Heart right ventricle (tissue), 16 donors: ENCODE data around the gene RASAL2. TPM values are rescaled to one million over a fixed set of nuclear protein-coding genes. Genes with fewer than 3 reads are reported as not detected.
"Not testable (repeated sequence)": the region's sequence is repeated elsewhere in the genome, so short reads cannot be mapped to it uniquely, and the experiment has no call there.

Experiments
- ATAC-seq, 8 donors: fragments of 200-7000 bp; cut with Tn5 transposase; one replicate each; pipeline ENCODE4 v1.9.1; 2020; ENCODE audit warnings: mild to moderate bottlenecking in 8 of 8, moderate library complexity in 8 of 8, moderate number of reproducible peaks in 1 of 8
- DNase-seq, 2 donors: peaks; one replicate each; pipeline ENCODE4 v3.0.0-alpha.2; 2020
- H3K27ac ChIP-seq, 10 donors: fragments of 200-600 bp; sonication (generic) in 2 of 10; one replicate each; pipeline versions ENCODE4 v1.5.0 to v1.8.0; 2020 to 2022; ENCODE audit warnings: mild to moderate bottlenecking in 3 of 10
- H3K27me3 ChIP-seq, 7 donors: fragments of 200-600 bp; one replicate each; pipeline ENCODE4 v1.8.0; 2021 to 2022; ENCODE audit warnings: mild to moderate bottlenecking in 2 of 7
- H3K36me3 ChIP-seq, 9 donors: fragments of 200-600 bp; sonication (generic) in 1 of 9; one replicate each; pipeline versions ENCODE4 v1.5.0 to v1.8.0; 2020 to 2022; ENCODE audit warnings: mild to moderate bottlenecking in 2 of 9
- H3K4me1 ChIP-seq, 9 donors: fragments of 200-600 bp; sonication (generic) in 1 of 9; one replicate each; pipeline versions ENCODE4 v1.5.0 to v1.8.0; 2020 to 2022; ENCODE audit warnings: mild to moderate bottlenecking in 4 of 9
- H3K4me3 ChIP-seq, 10 donors: fragments of 200-600 bp; sonication (generic) in 2 of 10; one replicate each; pipeline versions ENCODE4 v1.5.0 to v1.8.0; 2020 to 2022; ENCODE audit warnings: mild to moderate bottlenecking in 7 of 10, moderate library complexity in 2 of 10
- H3K9me3 ChIP-seq, 11 donors: fragments of 200-600 bp in 10 of 11; sonication (generic) in 2 of 11; one replicate each; pipeline versions ENCODE4 v1.5.0 to v1.8.0; 2013 to 2022; ENCODE audit warnings: mild to moderate bottlenecking in 2 of 11, control low read depth in 1 of 11, moderate library complexity in 1 of 11
- WGBS, 2 donors: extraction: QIAGEN DNeasy Blood & Tissue Kit; methylation state at CpG; one replicate each; pipeline ENCODE4 v1.1.7; 2013; ENCODE audit warnings: inconsistent platforms in 1 of 2; 5-methylcytosine and 5-hydroxymethylcytosine counted together
- intact Hi-C, 10 donors: fragments of 100-400 bp; cut with DNase I; formaldehyde crosslinking; loops; one replicate each; pipeline versions ENCODE4 v1.11.1 to v1.14.2; 2022
- polyA plus RNA-seq, 2 donors: library from polyadenylated mRNA; stranded (reverse); fragments of 200-250 nt; gene quantifications; one replicate each; pipeline ENCODE4 v1.2.3, GENCODE V29; 2013
- total RNA-seq, 10 donors: library from RNA; stranded (reverse); fragmentation: NEBNext Ultra II Directional in 3 of 10; extraction: Animal tissue kit (Norgen Biotek cat#: 25700) in 3 of 10; gene quantifications; one replicate each; pipeline versions ENCODE4 v1.2.1 to v1.2.4, GENCODE V29; 2021 to 2023
- TF ChIP-seq, protein P1 (sequence below), 9 donors: fragments of 200-600 bp; sonication (generic) in 2 of 9; IDR thresholded peaks; one replicate each; pipeline versions ENCODE4 v1.5.0 to v1.8.0; 2021 to 2022; ENCODE audit warnings: antibody characterized with exemption in 9 of 9, mild to moderate bottlenecking in 5 of 9, moderate library complexity in 1 of 9
- donor health status: Arrhythmogenic right ventricular cardiomyopathy.
- donor health status: ischemic (EF 13 %, LVEDD 7.1; RV severe dilation, severe dysfunction).
- donor health status: healthy with polysubstance abuse.
- donor health status: DM: no; HTN: yes; CAD: no.
- donor health status: DM: no; HTN: no; CAD: no.
- donor health status: ischemic (EF 25% LVEDD 6.9; RV normal size, moderate dysfunction).
- donor health status: ischemic (EF 25% LVEDD 5.7; RV mildly dilated, moderate dysfunction).
- donor health status: healthy.
- donor health status: DM: yes; HTN: yes; CAD: no.
- donor health status: Ischemic cardiomyopathy.
- donor health status: ischemic (EF 35%, LVEDD 5.7; RV mildly dilated, moderate dysfunction).
- donor health status: nonischemic (EF 11% LVEDD 7.7; RV severe dilation, severe dysfunction).
- donor health status: DM: yes; HTN: yes; CAD: no.
- donor health status: PGD.
- donor health status: ischemic (EF 29% LVEDD 5.4; RV normal size, mild dysfunction).
- donor health status: nonischemic (EF 23%, LVEDD 6.1; RV moderate dilation, normal function).

RASAL2 gene
- total and polyA plus RNA-seq, 12 donors, result 3.5 to 59.8 (median 36.2) TPM

DNA sequence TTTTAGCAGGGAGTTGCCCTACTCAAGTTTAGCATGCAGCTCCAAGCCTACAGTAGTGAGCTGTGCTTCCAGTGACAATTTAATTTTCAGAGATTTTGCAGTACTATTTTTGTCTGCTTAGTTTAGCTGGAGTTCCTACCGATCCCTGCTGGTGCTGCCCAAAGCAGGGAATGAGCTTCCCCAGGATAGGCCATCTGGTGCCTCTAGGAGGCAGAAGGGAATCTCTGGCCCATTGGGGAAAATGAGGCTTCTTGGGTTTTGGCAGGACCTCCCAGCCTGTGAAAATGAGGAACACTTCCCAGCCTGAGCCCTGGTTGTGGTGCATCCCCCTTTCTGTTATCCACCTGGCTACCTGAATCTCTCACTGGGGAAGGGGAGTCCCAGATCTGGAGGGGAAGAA, 149.2 kb downstream of the RASAL2 start:
- Histone ChIP-seq H3K4me3 (no peak overlapping the region), H3K9me3 (peaks cover 0 to 21% (median 8%) of the 10 kb centered on the region in 11 donors), H3K4me1 (peaks cover 0 to 19% (median 12%) of the 10 kb centered on the region in 9 donors), H3K27ac (no peak overlapping the region), H3K36me3 (no peaks in the 10 kb centered on the region), H3K27me3 (no peaks in the 10 kb centered on the region)
- intact Hi-C loops, result no loop called here
- TF ChIP-seq, protein P1, sequence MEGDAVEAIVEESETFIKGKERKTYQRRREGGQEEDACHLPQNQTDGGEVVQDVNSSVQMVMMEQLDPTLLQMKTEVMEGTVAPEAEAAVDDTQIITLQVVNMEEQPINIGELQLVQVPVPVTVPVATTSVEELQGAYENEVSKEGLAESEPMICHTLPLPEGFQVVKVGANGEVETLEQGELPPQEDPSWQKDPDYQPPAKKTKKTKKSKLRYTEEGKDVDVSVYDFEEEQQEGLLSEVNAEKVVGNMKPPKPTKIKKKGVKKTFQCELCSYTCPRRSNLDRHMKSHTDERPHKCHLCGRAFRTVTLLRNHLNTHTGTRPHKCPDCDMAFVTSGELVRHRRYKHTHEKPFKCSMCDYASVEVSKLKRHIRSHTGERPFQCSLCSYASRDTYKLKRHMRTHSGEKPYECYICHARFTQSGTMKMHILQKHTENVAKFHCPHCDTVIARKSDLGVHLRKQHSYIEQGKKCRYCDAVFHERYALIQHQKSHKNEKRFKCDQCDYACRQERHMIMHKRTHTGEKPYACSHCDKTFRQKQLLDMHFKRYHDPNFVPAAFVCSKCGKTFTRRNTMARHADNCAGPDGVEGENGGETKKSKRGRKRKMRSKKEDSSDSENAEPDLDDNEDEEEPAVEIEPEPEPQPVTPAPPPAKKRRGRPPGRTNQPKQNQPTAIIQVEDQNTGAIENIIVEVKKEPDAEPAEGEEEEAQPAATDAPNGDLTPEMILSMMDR (IDR thresholded peaks at IDR 0.05), result no peak
- 52 to 54% methylated on average over 1 of the region's 1 CpG for WGBS, 2 donors
- no peak for ATAC-seq
- DNase-seq, result no peak

DNA sequence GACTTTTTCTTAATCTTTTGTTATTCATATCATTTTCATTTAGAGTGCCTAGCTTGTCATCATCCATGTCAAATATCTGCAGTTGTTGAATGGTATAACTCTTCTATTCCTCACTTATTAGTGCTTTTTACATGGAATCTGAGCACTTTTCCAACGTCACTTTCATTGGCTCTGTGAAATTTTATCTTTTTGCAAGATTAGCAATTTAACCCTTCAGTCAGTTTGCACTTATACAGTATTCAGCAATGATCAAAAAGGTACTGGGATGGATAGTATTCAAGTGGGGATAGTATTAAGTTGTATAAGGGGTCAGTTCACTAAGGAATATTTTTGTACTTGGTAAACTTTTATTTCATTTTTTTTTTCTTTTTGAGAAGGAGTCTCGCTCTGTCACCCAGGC, 150.0 kb downstream of the RASAL2 start:
- Histone ChIP-seq H3K4me1 (peaks cover 0 to 13% (median 5%) of the 10 kb centered on the region in 9 donors), H3K27me3 (no peaks in the 10 kb centered on the region), H3K27ac (no peak overlapping the region), H3K4me3 (no peak overlapping the region), H3K36me3 (no peaks in the 10 kb centered on the region), H3K9me3 (peaks cover 0 to 29% (median 15%) of the 10 kb centered on the region in 11 donors)
- no peak for ATAC-seq
- intact Hi-C loops, result no loop called here
- DNase-seq, result no peak
- 75 to 78% methylated on average over 2 of the region's 2 CpGs for WGBS, 2 donors
- TF ChIP-seq, protein P1 (IDR thresholded peaks at IDR 0.05), result no peak

DNA sequence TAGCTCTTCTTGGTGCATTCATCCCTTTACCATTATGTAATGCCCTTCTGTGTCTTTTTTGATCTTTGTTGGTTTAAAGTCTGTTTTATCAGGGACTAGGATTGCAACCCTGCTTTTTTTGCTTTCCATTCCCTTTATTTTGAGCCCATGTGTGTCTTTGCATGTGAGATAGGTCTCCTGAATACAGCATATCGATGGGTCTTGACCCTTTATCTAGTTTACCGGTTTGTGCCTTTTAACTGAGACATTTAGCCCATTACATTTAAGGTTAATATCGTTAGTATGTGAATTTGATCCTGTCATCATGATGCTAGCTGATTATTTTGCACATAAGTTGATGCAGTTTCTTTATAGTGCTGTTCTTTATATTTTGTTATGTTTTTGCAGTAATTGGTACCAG, 154.4 kb downstream of the RASAL2 start:
- H3K27ac ChIP-seq, H3K27me3 ChIP-seq, intact Hi-C loops, DNase-seq, H3K4me3 ChIP-seq, H3K4me1 ChIP-seq, ATAC-seq, H3K36me3 ChIP-seq: not testable (repeated sequence)
- peaks cover 0 to 39% (median 20%) of the 10 kb centered on the region in 11 donors for H3K9me3 ChIP-seq
- 98 to 99% methylated on average over 3 of the region's 3 CpGs for WGBS, 2 donors

DNA sequence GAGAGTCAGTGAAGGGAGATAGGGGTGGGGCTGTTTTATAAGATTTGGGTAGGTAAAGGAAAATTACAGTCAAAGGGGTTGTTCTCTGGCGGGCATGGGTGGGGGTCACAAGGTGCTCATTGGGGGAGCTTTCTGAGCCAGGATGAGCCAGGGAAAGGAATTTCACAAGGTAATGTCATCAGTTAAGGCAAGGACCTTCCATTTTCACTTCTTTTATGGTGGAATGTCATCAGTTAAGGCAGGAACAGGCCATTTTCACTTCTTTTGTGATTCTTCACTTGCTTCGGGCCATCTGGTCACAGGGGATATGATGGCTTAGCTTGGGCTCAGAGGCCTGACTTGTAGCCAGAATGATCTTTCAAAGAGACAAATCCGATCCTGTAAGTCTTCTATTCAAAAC, 159.7 kb downstream of the RASAL2 start:
- H3K36me3 ChIP-seq, DNase-seq, ATAC-seq, H3K27ac ChIP-seq, intact Hi-C loops, H3K27me3 ChIP-seq, H3K4me1 ChIP-seq, H3K4me3 ChIP-seq: not testable (repeated sequence)
- peaks cover 0 to 29% (median 11%) of the 10 kb centered on the region in 11 donors for H3K9me3 ChIP-seq
- 94 to 98% methylated on average over 3 of the region's 3 CpGs for WGBS, 2 donors

DNA sequence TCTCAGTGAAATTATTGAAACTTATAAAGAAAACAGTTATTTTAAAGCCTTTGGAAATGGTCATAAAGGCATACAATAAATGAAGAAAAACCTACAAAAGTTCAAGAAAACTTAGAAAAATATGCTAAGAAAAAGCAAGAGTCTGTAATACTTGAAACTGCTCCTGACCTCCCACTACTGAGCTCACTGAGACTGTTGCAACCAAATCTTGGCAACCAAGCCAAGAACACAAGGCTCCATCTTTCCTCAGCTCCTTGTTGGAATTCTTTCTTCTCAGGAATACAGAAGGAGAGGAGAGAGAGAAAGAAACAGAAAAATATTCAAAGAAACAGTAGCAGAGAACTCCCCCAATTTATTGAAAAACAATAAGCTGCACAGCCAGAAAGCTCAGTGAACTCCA, 160.5 kb downstream of the RASAL2 start:
- no peaks in the 10 kb centered on the region for H3K27me3 ChIP-seq
- TF ChIP-seq, protein P1 (IDR thresholded peaks at IDR 0.05), result no peak
- intact Hi-C loops, result no loop called here

More for the DNA sequence above, 160.5 kb downstream of the RASAL2 start:
- H3K27ac ChIP-seq, result no peak overlapping the region
- ATAC-seq (no peak), DNase-seq (no peak)
- no peak overlapping the region for H3K4me3 ChIP-seq
- no peaks in the 10 kb centered on the region for H3K4me1 ChIP-seq
- no peaks in the 10 kb centered on the region for H3K36me3 ChIP-seq
- peaks cover 0 to 21% (median 7%) of the 10 kb centered on the region in 11 donors for H3K9me3 ChIP-seq
